ENCODE data around the gene ADAM12.

DNA sequence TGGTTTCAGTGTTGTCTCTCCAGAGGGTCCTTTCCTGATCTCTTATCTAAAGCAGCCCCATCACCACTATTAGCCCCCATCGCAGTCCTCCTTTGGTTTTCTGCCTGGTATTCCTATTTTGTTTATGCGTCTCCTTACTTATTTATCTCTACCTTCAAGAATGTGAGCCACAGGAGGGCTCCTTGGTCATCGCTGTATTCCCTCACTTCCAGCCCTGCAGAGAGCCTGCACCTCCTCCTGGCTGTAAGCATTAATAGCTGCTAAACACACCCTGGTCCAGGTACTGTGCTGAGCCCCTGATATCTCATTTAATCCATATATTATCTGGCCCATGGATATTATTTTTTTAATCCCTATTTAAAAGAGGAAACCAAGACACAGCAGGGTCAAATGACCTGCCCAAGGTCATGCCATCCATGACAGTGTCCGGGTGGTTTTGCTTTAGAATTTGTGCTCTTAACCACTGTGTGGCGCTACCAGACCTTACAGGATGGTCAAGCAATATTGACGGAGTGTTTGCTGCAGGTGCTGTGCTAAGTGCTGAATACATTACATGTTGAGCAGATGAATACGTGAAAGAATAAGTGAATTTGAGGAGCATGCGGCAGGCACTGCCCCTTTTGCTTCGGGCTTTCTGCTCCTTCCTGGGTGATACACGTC lies 227.2 kb downstream of the ADAM12 start:
- TF ChIP-seq POLR2A (IDR thresholded peaks at IDR 0.05) (no peak), CTCF (IDR thresholded peaks at IDR 0.05) (peak in 1 of 7 experiments; percentile 13)
